Measurements from ENCODE around the gene PHPT1.
"Not testable (repeated sequence)": the region's sequence is repeated elsewhere in the genome, so short reads cannot be mapped to it uniquely, and the experiment has no call there.

The PHPT1 gene

DNA sequence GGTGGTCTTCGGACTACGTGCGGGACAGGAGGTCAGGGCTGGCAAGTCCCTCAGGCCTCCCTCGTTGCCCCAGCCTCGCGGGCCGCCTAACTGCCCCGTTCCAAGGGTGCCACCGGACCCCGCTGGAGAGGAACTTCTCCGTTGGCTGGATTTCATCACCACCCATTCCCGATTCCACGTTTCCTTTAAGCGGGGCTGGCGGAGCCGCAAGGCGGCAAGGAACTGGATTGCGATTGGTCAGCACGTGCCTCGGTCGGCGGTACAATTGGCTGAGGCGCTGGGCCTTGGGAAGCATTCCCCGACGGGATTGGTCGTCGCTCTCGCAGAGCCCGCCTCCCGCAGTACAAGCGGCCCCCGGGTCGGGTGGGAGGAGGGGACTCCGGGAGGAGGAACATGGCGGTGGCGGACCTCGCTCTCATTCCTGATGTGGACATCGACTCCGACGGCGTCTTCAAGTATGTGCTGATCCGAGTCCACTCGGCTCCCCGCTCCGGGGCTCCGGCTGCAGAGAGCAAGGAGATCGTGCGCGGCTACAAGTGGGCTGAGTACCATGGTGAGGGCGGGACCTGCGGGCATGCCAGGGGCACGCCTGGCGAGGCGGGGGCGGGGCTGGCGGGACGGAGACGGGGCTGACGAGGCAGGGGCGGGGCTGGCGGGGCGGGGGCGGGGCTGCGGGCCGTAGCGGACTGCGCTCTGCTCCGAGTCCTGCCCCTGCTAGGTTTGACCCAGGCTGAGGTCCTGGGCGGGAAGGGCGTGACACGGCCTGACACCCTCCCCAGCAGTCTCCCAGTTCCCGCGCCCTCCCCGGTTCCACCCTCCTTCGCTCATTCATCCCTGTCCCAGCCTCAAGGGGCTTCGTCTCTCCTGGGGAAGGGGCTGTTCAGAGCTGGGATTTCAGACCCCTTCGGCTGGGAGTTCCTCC lies at the start of gene PHPT1:
Gene PHPT1 (plus strand): TSS at position 372 of the 922 bp plus-strand sequence. CDS start 22 bp downstream, at position 394.
- peak; percentile 92 for DNase-seq (ENCODE audit: low read depth)

- DNase-seq (ENCODE audit: low read depth), result peak; percentile 81
Measured at GRCh38 chr9:136799854-136800657, 49.2 kb upstream of the PHPT1 start.

GRCh38 chr9:136802321-136802720 lies 46.9 kb upstream of the PHPT1 start:
- no peak for DNase-seq (ENCODE audit: low read depth)

DNA sequence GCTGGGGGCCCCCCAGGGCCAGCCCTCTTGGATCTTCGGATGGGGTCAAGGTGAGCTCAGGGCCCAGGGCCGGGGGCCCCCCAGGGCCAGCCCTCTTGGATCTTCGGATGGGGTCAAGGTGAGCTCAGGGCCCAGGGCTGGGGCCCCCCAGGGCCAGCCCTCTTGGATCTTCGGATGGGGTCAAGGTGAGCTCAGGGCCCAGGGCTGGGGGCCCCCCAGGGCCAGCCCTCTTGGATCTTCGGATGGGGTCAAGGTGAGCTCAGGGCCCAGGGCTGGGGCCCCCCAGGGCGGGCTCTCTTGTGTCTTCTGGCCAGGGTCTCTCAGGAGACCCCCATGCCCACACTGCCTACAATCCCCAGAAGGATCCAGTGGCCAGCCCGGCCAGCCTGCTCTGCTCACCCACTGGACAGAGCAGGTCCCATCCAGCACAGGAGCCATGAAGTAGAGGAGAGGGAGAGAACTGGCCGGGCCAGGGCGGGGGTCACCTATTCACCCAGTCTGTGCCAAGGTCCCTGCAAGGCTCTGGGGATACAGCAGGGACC lies 46.1 kb upstream of the PHPT1 start:
- DNase-seq (ENCODE audit: low read depth), result not testable (repeated sequence)

GRCh38 chr9:136803551-136804508 lies 45.4 kb upstream of the PHPT1 start:
- DNase-seq (ENCODE audit: low read depth), result no peak

DNA sequence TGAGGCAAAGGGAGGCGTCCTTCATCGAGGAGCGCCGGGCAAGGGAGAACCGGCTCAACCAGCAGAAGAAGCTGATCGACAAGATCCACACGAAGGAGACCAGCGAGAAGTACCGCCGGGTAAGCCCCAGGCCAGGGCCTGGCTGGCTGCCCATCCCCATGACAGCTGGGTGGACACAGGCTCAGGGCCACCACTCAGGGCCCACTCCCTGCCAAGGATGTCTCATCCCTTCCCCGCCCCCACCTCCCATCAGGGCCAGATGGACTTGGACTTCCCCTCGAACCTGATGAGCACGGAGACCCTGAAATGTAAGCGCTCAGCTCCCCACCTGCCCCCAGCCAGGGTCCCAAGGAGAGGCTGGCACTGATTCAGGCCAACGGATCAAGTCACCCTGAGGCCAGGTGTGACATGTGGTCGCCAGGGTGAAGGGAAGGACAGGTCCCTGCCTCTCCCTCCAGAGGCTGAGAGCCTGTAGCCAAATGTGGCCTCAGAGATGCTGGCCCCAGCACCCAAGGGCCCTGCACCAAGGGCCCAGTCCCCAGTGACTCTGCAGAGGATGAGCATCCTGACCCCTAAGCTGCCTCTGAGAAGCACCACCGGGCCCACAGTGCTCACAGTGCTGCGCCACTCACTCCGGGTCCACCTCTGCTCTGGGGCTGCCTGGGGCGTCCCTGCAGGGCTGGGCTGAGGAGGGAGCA lies 44.6 kb upstream of the PHPT1 start:
- DNase-seq (ENCODE audit: low read depth), result no peak

GRCh38 chr9:136805207-136805740 lies 43.9 kb upstream of the PHPT1 start:
- DNase-seq (ENCODE audit: low read depth), result no peak

DNA sequence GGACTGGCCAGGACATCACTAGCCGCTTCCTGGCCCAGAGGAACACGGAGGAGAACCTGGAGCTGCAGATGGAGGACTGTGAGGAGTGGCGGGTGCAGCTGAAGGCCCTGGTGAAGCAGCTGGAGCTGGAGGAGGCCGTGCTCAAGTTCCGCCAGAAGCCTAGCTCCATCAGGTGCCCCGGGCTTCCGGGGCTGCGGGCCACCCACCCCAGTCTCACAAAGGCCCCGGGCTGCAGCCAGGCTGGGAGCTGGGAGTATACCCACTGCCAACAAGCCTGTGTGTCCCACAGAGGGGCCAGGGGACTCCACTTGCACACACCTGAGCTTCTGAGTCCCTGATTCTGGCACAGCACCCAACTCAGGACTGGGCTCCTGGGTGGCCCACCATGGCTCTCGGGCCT lies 43.1 kb upstream of the PHPT1 start:
- no peak for DNase-seq (ENCODE audit: low read depth)

DNA sequence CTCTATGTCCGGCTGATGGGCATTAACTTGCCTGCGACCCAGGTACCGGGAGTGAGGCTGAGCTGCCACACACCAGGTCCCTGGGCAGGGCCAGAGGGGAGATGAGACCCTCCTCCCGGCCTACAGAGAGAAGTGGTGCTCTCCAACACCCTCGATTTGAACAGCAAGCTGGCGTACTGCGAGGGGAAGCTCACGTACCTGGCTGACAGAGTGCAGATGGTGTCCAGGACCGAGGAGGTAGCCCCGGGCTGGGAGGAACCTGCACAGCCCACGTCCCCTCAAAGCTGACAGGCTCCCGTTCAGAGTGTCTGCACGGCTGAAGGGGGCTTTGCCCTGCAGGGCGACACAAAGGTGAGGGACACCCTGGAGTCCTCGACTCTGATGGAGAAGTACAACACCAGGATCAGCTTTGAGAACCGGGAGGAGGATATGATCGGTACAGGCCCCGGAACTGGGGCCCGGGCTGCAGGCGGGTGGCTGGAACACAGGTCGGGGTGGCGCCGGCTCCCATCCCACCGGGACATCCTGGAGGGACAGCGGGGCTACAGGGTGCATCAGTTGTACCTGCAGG lies 42.5 kb upstream of the PHPT1 start:
- DNase-seq (ENCODE audit: low read depth), result no peak

DNA sequence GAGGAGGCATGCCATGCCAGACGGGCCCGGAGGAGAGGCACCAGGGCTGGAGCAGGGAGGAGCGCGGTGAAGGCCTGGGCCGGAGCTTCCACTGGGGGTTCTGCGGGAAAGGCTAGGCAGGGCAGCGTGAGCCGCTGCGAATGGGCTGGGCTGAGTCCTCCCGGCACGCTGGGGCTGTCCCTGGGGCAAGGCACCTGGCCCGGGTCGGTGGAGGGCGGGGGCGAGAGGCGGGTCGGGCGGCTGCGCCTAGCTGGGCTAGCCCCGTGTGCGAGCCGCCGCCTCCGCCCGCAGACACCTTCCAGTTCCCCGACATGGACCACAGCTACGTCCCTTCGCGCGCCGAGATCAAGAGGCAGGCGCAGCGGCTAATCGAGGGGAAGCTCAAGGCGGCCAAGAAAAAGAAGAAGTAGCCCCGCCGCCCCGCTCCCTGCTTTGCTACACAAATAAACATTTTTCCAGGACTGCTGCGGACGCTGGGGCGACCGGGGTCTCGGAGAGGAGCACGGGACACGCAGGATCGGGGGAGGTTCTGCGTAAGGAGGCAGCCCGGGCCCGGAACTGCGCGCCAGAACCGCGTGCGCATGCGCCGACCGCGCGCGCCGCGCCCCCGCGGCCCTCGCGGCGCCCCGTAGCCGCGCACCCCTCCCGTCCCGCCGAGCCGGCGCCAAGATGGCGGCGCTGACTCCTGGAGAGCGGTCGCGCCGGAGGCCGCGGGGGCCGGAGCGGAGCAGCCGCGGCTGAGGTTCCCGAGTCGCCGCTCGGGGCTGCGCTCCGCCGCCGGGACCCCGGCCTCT lies 41.7 kb upstream of the PHPT1 start, which contains the start of gene RABL6:
Gene RABL6 (plus strand): TSS at position 668 of the 794 bp plus-strand sequence. CDS start 249 bp downstream, outside the sequence.
- peak; percentile 66 for DNase-seq (ENCODE audit: low read depth)

GRCh38 chr9:136808075-136808805 lies 41.0 kb upstream of the PHPT1 start:
- peak; percentile 30 for DNase-seq (ENCODE audit: low read depth)

DNA sequence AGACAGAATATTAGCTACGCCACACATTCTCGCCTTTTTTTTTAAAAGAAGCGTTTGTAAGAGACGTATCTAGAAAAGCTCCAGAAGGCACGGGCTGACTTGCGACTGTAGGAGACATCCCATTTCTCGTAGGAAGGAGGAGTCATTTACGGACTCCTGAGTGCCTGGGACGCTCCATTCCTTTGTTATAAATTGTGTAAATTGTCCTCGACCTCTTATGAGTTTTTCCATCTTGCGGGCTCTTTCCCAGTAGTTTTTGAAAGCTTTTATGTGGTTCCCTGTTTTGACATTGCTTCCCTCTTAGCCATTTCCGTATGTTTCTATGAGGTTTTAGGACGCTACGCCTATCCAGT lies 40.4 kb upstream of the PHPT1 start:
- no peak for DNase-seq (ENCODE audit: low read depth)

DNA sequence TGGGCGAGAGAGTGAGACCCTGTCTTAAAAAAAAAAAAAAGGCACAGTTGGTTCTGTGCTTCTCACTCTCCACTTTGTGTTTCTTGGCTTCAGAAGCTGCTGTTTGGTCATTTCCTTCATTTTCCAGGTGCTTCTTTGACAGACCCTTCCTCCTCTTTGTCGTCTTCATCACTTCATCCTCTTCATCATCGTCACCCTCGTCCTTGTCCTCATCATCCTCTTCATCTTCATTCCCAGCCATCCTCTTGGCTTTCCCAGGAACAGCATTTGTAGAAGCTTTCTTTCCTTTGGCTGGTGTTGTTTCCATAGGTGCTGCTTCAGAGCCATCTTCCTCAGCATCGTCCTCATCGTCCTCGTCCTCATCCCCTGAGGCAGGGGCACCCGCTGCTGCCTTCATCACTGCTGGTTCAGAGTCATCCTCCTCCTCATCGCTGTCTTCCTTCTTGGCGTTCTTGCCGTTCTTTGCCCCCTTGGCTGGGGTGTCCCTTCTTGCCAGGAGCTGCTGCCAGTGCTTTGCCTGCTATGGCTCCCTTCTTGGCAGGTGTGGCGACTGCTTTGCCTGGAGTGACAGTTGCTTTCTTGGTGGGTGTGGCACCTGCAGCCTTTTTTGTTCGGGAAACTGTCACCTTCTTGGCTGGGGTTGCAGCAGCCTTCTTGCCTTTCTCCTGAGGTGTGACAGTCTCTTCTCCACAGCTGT lies 34.3 kb upstream of the PHPT1 start:
- no peak for DNase-seq (ENCODE audit: low read depth)

DNA sequence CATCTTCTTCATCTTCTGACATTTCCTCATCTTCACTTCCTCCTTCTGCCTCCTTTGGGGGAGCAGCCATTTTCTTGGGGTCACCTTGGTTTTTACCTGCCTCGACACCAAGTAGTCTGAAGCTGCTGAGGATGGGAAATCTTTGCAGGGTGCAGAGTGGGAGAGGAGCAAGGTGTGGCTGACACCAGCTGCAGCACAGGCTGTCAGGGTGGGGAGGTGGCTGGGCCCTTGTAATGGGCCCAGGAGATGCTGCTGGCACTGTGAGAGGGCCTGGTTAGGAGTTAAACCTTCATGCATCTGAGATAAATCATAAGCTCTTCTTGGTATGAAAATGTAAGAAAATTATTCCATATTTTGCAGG lies 33.8 kb upstream of the PHPT1 start:
- no peak for DNase-seq (ENCODE audit: low read depth)

DNA sequence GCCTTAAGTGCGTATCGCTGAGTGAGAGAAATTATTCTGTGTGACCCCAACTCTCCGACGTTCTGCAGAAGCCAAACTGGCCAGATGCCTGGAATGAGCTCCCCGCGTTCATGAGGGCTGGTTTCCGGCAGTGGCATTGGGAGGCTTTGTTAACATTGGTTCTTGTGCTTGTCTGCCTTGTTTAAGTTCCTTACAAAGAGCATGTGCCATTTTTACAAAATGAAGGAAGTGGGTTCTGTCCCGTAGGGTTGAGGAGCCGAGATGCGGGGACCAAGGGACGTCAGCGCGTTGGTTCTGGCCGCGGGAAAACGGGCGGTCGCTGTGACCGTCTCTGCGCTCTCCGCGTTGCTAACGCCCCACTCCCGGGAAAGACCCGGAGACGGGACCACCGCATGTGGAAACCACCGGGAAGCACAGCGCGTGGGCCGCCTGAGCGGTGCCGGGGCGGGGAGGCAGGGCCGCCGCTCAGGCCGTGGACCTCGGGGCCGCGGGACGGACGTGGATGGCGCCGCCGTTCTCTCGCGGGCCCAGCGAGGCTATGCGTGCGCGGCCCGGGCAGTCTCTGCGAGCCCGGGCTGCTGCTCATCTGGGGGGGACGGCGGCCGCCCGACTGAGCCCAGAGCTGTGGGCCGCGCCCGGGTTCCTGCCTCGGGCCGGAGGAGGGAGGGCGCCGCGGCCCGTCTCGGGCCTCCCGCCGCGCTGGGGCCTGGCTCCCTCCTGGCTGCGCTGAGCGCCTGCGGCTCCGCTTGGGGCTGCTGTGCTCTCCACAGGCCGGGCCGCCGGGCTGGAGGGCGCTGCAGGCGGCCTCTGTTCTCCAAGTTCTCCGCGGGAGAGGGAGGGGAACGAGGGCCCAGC lies 28.0 kb upstream of the PHPT1 start:
- no peak for DNase-seq (ENCODE audit: low read depth)

- no peak for DNase-seq (ENCODE audit: low read depth)
Measured at GRCh38 chr9:136821826-136822544, 27.2 kb upstream of the PHPT1 start.
